HEK293 (cell line): Measurements from ENCODE around the gene NEAT1.
A peak's percentile ranks its signal among the peaks of the same experiment; 100 is the strongest.

Experiments
- ATF2 ChIP-seq: fragments of 450-650 bp; formaldehyde crosslinking; IDR thresholded peaks from 2 replicates; pipeline ENCODE4 v1.5.1; 2016; ENCODE audit warnings: missing biosample characterization, missing genetic modification characterization, low read depth
- BCL11A ChIP-seq: fragments of 450-650 bp; formaldehyde crosslinking; IDR thresholded peaks from 2 replicates; pipeline ENCODE4 v1.5.1; 2016; ENCODE audit warnings: low read depth, missing biosample characterization, missing genetic modification characterization
- BCL11B ChIP-seq: fragments of 450-650 bp; formaldehyde crosslinking; IDR thresholded peaks from 2 replicates; pipeline ENCODE4 v1.5.1; 2016; ENCODE audit warnings: low read depth, missing biosample characterization, missing genetic modification characterization
- GLIS2 ChIP-seq: fragments of 450-650 bp; formaldehyde crosslinking; IDR thresholded peaks from 2 replicates; pipeline ENCODE4 v1.5.1; 2016; ENCODE audit warnings: missing biosample characterization, missing genetic modification characterization
- KLF7 ChIP-seq: fragments of 450-650 bp; formaldehyde crosslinking; IDR thresholded peaks from 2 replicates; pipeline ENCODE4 v1.5.1; 2016; ENCODE audit warnings: missing biosample characterization, missing genetic modification characterization, borderline replicate concordance
- KLF9 ChIP-seq: fragments of 450-650 bp; formaldehyde crosslinking; IDR thresholded peaks from 2 replicates; pipeline ENCODE4 v1.5.1; 2016; ENCODE audit warnings: missing biosample characterization, missing genetic modification characterization, low read depth
- OSR2 ChIP-seq: fragments of 450-650 bp; formaldehyde crosslinking; IDR thresholded peaks from 2 replicates; pipeline ENCODE4 v1.5.1; 2016; ENCODE audit warnings: missing biosample characterization, missing genetic modification characterization
- PRDM10 ChIP-seq: fragments of 450-650 bp; formaldehyde crosslinking; IDR thresholded peaks from 2 replicates; pipeline ENCODE4 v1.5.1; 2016; ENCODE audit warnings: missing biosample characterization, missing genetic modification characterization
- SP2 ChIP-seq: fragments of 450-650 bp; formaldehyde crosslinking; IDR thresholded peaks from 2 replicates; pipeline ENCODE4 v1.5.1; 2016; ENCODE audit warnings: missing biosample characterization, missing genetic modification characterization
- SP3 ChIP-seq: fragments of 450-650 bp; formaldehyde crosslinking; IDR thresholded peaks from 2 replicates; pipeline ENCODE4 v1.5.1; 2016; ENCODE audit warnings: missing biosample characterization, missing genetic modification characterization
- TCF7L2 ChIP-seq: IDR thresholded peaks from 2 replicates; pipeline ENCODE4 v1.6.1; 2011; ENCODE audit warnings: low read depth, mild to moderate bottlenecking, inconsistent platforms, low read length, moderate library complexity, borderline replicate concordance
- WT1 ChIP-seq: fragments of 450-650 bp; formaldehyde crosslinking; IDR thresholded peaks from 2 replicates; pipeline ENCODE4 v1.5.1; 2016; ENCODE audit warnings: missing biosample characterization, missing genetic modification characterization
- ZBTB17 ChIP-seq: fragments of 450-650 bp; formaldehyde crosslinking; IDR thresholded peaks from 2 replicates; pipeline ENCODE4 v1.5.1; 2016; ENCODE audit warnings: missing biosample characterization, missing genetic modification characterization
- ZBTB48 ChIP-seq: fragments of 450-650 bp; formaldehyde crosslinking; IDR thresholded peaks from 2 replicates; pipeline ENCODE4 v1.5.1; 2016; ENCODE audit warnings: missing biosample characterization, missing genetic modification characterization
- ZBTB7A ChIP-seq: fragments of 450-650 bp; formaldehyde crosslinking; IDR thresholded peaks from 2 replicates; pipeline ENCODE4 v1.5.1; 2016; ENCODE audit warnings: low read depth, missing biosample characterization, missing genetic modification characterization
- ZEB2 ChIP-seq: fragments of 450-650 bp; formaldehyde crosslinking; IDR thresholded peaks from 2 replicates; pipeline ENCODE4 v1.5.1; 2016; ENCODE audit warnings: missing biosample characterization, missing genetic modification characterization
- ZNF132 ChIP-seq: fragments of 450-650 bp; formaldehyde crosslinking; IDR thresholded peaks from 2 replicates; pipeline ENCODE4 v1.5.1; 2017; ENCODE audit warnings: missing biosample characterization, missing genetic modification characterization, borderline replicate concordance
- ZNF16 ChIP-seq: fragments of 450-650 bp; formaldehyde crosslinking; IDR thresholded peaks from 2 replicates; pipeline ENCODE4 v1.5.1; 2016; ENCODE audit warnings: low read depth, missing biosample characterization, missing genetic modification characterization
- ZNF211 ChIP-seq: fragments of 450-650 bp; formaldehyde crosslinking; IDR thresholded peaks from 2 replicates; pipeline ENCODE4 v1.5.1; 2016; ENCODE audit warnings: low read depth, missing biosample characterization, missing genetic modification characterization
- ZNF274 ChIP-seq, 2 experiments: fragments of 200-500 bp in 1 of 2; fragments of 450-650 bp in 1 of 2; sonication (Bioruptor generic) in 1 of 2; formaldehyde crosslinking in 1 of 2; IDR thresholded peaks; 2 replicates each; pipeline versions ENCODE4 v1.5.1 to v1.6.1; 2014 to 2016; ENCODE audit warnings: borderline replicate concordance in 1 of 2, inconsistent platforms in 1 of 2, low read length in 1 of 2, missing biosample characterization in 1 of 2, missing genetic modification characterization in 1 of 2
- ZNF366 ChIP-seq: fragments of 450-650 bp; formaldehyde crosslinking; conservative IDR thresholded peaks from 2 replicates; pipeline ENCODE4 v1.5.1; 2016; ENCODE audit warnings: missing biosample characterization, missing genetic modification characterization
- ZNF398 ChIP-seq: fragments of 450-650 bp; formaldehyde crosslinking; IDR thresholded peaks from 2 replicates; pipeline ENCODE4 v1.5.1; 2017; ENCODE audit warnings: missing biosample characterization, missing genetic modification characterization
- ZNF600 ChIP-seq: fragments of 450-650 bp; formaldehyde crosslinking; IDR thresholded peaks from 2 replicates; pipeline ENCODE4 v1.5.1; 2016; ENCODE audit warnings: missing biosample characterization, missing genetic modification characterization
- ZNF76 ChIP-seq: fragments of 450-650 bp; formaldehyde crosslinking; IDR thresholded peaks from 2 replicates; pipeline ENCODE4; 2016; ENCODE audit warnings: low read depth, missing biosample characterization, missing genetic modification characterization, borderline replicate concordance
- ZNF777 ChIP-seq: fragments of 450-650 bp; formaldehyde crosslinking; IDR thresholded peaks from 2 replicates; pipeline ENCODE4 v1.5.1; 2017; ENCODE audit warnings: missing biosample characterization, missing genetic modification characterization, borderline replicate concordance
- TF ChIP-seq, protein P1 (sequence below): fragments of 450-650 bp; formaldehyde crosslinking; IDR thresholded peaks from 2 replicates; pipeline ENCODE4 v1.5.1; 2016; ENCODE audit warnings: missing biosample characterization, missing genetic modification characterization
- TF ChIP-seq, protein P2 (sequence below): fragments of 450-650 bp; formaldehyde crosslinking; IDR thresholded peaks from 2 replicates; pipeline ENCODE4 v1.5.1; 2016; ENCODE audit warnings: missing biosample characterization, missing genetic modification characterization

The NEAT1 gene

GRCh38 chr11:65477149-65477965, 54.8 kb downstream of the NEAT1 start (continued):
- 0 out of 2 replicates have a peak, but pooled peaks have one; percentile 23 for TF ChIP-seq ZNF366
- TF ChIP-seq ATF2 (tag by site-specific recombination): no peak
- TF ChIP-seq TCF7L2: no peak
- peak; percentile 88 for TF ChIP-seq WT1 (tag by site-specific recombination)
- peak; percentile 81 for TF ChIP-seq SP2 (tag by site-specific recombination)
- TF ChIP-seq SP3 (tag by site-specific recombination): peak; percentile 62
- TF ChIP-seq KLF9 (tag by site-specific recombination): no peak
- 0 out of 2 replicates have a peak, but pooled peaks have one; percentile 24 for TF ChIP-seq OSR2 (tag by site-specific recombination)
- peak; percentile 63; the same call in 1 of the 2 replicates for TF ChIP-seq ZNF600 (tag by site-specific recombination)
- TF ChIP-seq ZBTB48 (tag by site-specific recombination): peak; percentile 74; the same call in 1 of the 2 replicates
- TF ChIP-seq ZNF132 (tag by site-specific recombination): no peak
- TF ChIP-seq BCL11B: peak; percentile 50
- TF ChIP-seq ZNF274 (IDR thresholded peaks at IDR 0.05; ENCODE audit: low read length): no peak
- no peak for TF ChIP-seq ZNF274 (tag by site-specific recombination; IDR thresholded peaks at IDR 0.05; ENCODE audit: borderline replicate concordance)
- peak; percentile 78 for TF ChIP-seq ZNF398 (tag by site-specific recombination)
- peak; percentile 66 for TF ChIP-seq ZBTB17 (tag by site-specific recombination)
- TF ChIP-seq, protein P1, sequence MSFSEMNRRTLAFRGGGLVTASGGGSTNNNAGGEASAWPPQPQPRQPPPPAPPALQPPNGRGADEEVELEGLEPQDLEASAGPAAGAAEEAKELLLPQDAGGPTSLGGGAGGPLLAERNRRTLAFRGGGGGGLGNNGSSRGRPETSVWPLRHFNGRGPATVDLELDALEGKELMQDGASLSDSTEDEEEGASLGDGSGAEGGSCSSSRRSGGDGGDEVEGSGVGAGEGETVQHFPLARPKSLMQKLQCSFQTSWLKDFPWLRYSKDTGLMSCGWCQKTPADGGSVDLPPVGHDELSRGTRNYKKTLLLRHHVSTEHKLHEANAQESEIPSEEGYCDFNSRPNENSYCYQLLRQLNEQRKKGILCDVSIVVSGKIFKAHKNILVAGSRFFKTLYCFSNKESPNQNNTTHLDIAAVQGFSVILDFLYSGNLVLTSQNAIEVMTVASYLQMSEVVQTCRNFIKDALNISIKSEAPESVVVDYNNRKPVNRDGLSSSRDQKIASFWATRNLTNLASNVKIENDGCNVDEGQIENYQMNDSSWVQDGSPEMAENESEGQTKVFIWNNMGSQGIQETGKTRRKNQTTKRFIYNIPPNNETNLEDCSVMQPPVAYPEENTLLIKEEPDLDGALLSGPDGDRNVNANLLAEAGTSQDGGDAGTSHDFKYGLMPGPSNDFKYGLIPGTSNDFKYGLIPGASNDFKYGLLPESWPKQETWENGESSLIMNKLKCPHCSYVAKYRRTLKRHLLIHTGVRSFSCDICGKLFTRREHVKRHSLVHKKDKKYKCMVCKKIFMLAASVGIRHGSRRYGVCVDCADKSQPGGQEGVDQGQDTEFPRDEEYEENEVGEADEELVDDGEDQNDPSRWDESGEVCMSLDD (tag by site-specific recombination): no peak
- TF ChIP-seq GLIS2 (tag by site-specific recombination): peak; percentile 84
- TF ChIP-seq ZEB2 (tag by site-specific recombination): peak; percentile 84
- peak; percentile 65 for TF ChIP-seq KLF7
- TF ChIP-seq, protein P2, sequence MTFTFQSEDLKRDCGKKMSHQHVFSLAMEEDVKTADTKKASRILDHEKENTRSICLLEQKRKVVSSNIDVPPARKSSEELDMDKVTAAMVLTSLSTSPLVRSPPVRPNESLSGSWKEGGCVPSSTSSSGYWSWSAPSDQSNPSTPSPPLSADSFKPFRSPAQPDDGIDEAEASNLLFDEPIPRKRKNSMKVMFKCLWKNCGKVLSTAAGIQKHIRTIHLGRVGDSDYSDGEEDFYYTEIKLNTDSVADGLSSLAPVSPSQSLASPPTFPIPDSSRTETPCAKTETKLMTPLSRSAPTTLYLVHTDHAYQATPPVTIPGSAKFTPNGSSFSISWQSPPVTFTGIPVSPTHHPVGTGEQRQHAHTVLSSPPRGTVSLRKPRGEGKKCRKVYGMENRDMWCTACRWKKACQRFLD (tag by site-specific recombination): no peak
- TF ChIP-seq ZNF211 (tag by site-specific recombination): no peak
- TF ChIP-seq BCL11A (tag by site-specific recombination): 0 out of 2 replicates have a peak, but pooled peaks have one; percentile 49
- TF ChIP-seq PRDM10: peak; percentile 96
- no peak; the same call in none of the 2 replicates for TF ChIP-seq ZBTB7A
- peak; percentile 93 for TF ChIP-seq ZNF76
- no peak for TF ChIP-seq ZNF16 (tag by site-specific recombination)
- TF ChIP-seq ZNF777 (tag by site-specific recombination): no peak
